Erythroblast (primary cell): Measurements from ENCODE around the gene SLC15A3.

ENCODE experiments used
- GATA1 ChIP-seq: IDR thresholded peaks from 2 replicates; pipeline ENCODE4 v1.6.1; 2011; ENCODE audit warnings: low read depth, mild to moderate bottlenecking, control low read depth, low read length, moderate library complexity
- POLR2A ChIP-seq: IDR thresholded peaks from 2 replicates; pipeline ENCODE4 v1.6.1; 2011; ENCODE audit warnings: mild to moderate bottlenecking, low read length

DNA sequence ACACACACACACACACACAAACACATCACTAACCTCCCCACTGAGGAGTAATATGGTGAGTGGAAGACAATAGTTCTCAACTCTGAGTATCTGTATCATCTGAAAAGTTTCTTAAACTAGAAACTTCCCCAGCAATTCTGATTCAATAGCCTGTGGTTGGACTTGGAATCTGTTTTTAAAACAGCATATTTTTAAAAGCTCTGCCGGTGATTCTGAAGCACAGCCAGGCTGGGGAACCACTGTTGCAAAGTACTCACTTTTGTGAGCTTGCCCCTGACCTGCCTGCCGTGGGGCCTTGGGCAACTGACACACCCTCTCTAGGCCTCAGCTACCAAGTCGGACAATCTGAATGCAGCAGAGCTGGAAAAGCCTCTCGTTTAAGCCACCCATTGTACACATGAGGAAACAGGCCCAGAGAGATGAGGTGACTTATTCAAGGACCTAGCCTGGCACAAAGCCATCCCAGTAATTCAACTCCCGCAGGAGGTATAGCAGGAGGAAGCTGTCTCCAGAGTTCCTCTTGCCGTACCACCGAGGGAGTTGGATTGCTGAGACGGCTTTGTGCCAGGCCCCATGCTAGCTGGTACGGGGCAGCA is 8.9 kb downstream of the SLC15A3 start:
- TF ChIP-seq POLR2A (no peak), GATA1 (no peak)
